KMS-11 (cell line): ENCODE results near the gene SUDS3.

Experiments used
- H2AFZ ChIP-seq: fragments of 200-600 bp; sonication (generic); 2 replicates; pipeline ENCODE4 v1.6.1; 2016; ENCODE audit warnings: antibody characterized with exemption, mixed run types, low read depth
- H3K27ac ChIP-seq: fragments of 200-600 bp; sonication (generic); 2 replicates; pipeline ENCODE4 v1.6.1; 2016; ENCODE audit warnings: mild to moderate bottlenecking, mixed run types
- H3K27me3 ChIP-seq: fragments of 200-600 bp; sonication (generic); 2 replicates; pipeline ENCODE4 v1.6.1; 2017; ENCODE audit warnings: mild to moderate bottlenecking, low read depth, mixed run types, moderate library complexity; ENCODE audit not compliant: insufficient read depth
- H3K36me3 ChIP-seq: fragments of 200-600 bp; sonication (generic); 2 replicates; pipeline ENCODE4 v1.6.1; 2017; ENCODE audit warnings: mild to moderate bottlenecking, mixed run types; ENCODE audit not compliant: insufficient read depth
- H3K4me1 ChIP-seq: fragments of 200-600 bp; sonication (generic); 2 replicates; pipeline ENCODE4 v1.6.1; 2016; ENCODE audit warnings: mild to moderate bottlenecking, low read depth, mixed run types; ENCODE audit not compliant: poor library complexity, severe bottlenecking
- H3K4me2 ChIP-seq: fragments of 200-600 bp; sonication (generic); 2 replicates; pipeline ENCODE4 v1.7.0; 2016; ENCODE audit warnings: mild to moderate bottlenecking, mixed run types
- H3K4me3 ChIP-seq: fragments of 200-600 bp; sonication (generic); IDR thresholded peaks from 2 replicates; pipeline ENCODE4 v1.6.1; 2017; ENCODE audit warnings: low read depth, low read length, mixed read lengths; ENCODE audit not compliant: insufficient read depth
- H3K79me2 ChIP-seq: fragments of 200-600 bp; sonication (generic); 2 replicates; pipeline ENCODE4 v1.6.1; 2016; ENCODE audit warnings: low read depth, mixed run types; ENCODE audit not compliant: insufficient read depth
- H3K9ac ChIP-seq: fragments of 200-600 bp; sonication (generic); 2 replicates; pipeline ENCODE4 v1.6.1; 2016; ENCODE audit warnings: mild to moderate bottlenecking, mixed run types
- H4K20me1 ChIP-seq: fragments of 200-600 bp; sonication (generic); 2 replicates; pipeline ENCODE4 v1.6.1; 2016; ENCODE audit warnings: mild to moderate bottlenecking, mixed run types; ENCODE audit not compliant: insufficient read depth
- TF ChIP-seq, protein P1 (sequence below): fragments of 200-600 bp; sonication (generic); conservative IDR thresholded peaks from 2 replicates; pipeline ENCODE4 v1.6.1; 2017; ENCODE audit warnings: low read depth, mild to moderate bottlenecking, antibody characterized with exemption, low read length, moderate library complexity, mixed read lengths

SUDS3 gene

GRCh38 chr12:118391424-118391823 lies 15.1 kb downstream of the SUDS3 start:
- H3K4me1 ChIP-seq: no peaks in the 10 kb centered on the region
- no peaks in the 10 kb centered on the region for H3K36me3 ChIP-seq

DNA sequence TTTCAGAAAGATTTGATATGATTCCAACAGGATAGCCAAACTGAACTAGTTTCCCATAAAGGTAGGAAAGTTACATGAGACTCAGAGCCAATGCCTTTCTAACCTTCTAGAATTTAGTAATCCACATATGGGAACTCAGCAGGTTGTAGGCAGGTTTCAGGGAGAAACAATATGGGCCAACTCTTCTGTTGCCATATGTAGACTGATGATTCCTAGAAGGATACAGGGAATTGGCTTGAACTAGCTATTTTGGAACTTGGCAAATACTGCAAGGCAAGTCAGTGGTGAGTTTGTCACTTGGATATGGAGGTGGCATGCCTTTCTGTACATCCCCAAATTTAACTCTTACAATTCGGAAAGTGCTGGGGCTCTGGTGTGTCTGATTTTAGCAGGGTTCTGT lies 15.5 kb downstream of the SUDS3 start:
- Histone ChIP-seq H4K20me1 (no peaks in the 10 kb centered on the region), H3K4me3 (no peak overlapping the region), H3K27ac (no peak overlapping the region), H3K79me2 (no peaks in the 10 kb centered on the region), H2AFZ (no peak overlapping the region), H3K27me3 (no peaks in the 10 kb centered on the region), H3K9ac (no peak overlapping the region), H3K4me1 (no peaks in the 10 kb centered on the region), H3K4me2 (no peak overlapping the region), H3K36me3 (no peaks in the 10 kb centered on the region)
- TF ChIP-seq, protein P1, sequence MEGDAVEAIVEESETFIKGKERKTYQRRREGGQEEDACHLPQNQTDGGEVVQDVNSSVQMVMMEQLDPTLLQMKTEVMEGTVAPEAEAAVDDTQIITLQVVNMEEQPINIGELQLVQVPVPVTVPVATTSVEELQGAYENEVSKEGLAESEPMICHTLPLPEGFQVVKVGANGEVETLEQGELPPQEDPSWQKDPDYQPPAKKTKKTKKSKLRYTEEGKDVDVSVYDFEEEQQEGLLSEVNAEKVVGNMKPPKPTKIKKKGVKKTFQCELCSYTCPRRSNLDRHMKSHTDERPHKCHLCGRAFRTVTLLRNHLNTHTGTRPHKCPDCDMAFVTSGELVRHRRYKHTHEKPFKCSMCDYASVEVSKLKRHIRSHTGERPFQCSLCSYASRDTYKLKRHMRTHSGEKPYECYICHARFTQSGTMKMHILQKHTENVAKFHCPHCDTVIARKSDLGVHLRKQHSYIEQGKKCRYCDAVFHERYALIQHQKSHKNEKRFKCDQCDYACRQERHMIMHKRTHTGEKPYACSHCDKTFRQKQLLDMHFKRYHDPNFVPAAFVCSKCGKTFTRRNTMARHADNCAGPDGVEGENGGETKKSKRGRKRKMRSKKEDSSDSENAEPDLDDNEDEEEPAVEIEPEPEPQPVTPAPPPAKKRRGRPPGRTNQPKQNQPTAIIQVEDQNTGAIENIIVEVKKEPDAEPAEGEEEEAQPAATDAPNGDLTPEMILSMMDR: no peak

More at GRCh38 chr12:118391424-118391823, 15.1 kb downstream of the SUDS3 start:
- no peak overlapping the region for H3K9ac ChIP-seq
- H3K79me2 ChIP-seq: no peaks in the 10 kb centered on the region
- no peaks in the 10 kb centered on the region for H4K20me1 ChIP-seq
- H2AFZ ChIP-seq: no peak overlapping the region
- TF ChIP-seq, protein P1: no peak
- no peak overlapping the region for H3K27ac ChIP-seq
- no peak overlapping the region for H3K4me3 ChIP-seq
- H3K4me2 ChIP-seq: no peak overlapping the region
- H3K27me3 ChIP-seq: no peaks in the 10 kb centered on the region

DNA sequence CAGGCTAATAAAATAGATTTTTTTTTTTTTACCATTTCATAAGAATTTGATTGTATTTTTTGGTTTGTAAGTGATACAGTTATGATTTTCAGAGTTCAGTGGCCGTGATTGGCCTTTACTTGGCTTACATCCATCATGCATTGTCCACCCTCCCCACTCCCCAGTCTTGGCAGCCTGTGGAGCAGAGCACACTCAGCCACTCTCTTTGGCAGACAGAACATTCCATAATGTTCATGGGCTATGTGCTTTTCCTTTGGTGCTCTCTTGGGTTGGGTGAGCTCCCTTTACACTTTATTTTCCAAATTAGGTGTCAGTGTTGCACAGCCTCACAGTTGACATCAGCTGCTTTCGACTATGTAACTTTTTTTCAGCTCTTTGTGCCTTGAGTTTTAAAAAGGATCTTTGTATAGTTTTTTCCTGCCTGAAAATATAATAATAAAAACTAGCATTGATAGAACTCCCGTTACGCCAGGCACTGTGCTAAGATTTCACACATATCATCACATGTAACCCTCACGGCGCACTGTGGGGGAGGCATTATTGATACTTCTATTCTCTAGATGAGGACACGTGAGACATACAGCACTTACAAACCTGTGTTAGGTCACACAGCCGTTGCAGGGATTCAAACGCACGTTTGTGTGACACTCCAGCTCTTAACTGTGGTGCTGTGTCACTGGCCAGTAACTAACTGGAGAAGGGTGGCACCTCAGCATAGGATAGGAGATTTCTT lies 21.5 kb downstream of the SUDS3 start:
- Histone ChIP-seq H3K9ac (no peak overlapping the region), H3K27ac (no peak overlapping the region), H4K20me1 (no peaks in the 10 kb centered on the region), H3K79me2 (no peaks in the 10 kb centered on the region), H3K4me2 (no peak overlapping the region), H3K36me3 (no peaks in the 10 kb centered on the region), H3K4me1 (no peaks in the 10 kb centered on the region), H2AFZ (no peak overlapping the region), H3K4me3 (no peak overlapping the region), H3K27me3 (no peaks in the 10 kb centered on the region)
- TF ChIP-seq, protein P1: no peak

DNA sequence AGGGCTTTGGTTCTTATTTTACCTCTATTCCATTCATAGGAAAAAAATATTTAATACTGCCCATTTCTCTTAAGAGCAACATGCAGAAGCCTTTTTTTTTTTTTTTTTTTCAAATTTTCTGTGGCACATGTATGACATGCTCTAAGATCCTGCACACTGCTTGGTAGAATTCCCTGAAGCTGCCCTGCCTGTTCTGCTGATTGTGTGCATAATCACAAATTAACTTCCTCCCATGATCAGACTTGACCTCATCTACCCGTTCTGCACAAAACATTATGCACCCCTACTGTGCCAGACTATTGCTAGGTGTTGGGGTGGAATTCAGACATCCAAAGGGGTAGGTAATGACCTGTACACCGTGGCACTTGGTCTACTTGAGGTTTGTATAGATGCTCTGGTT lies 22.2 kb downstream of the SUDS3 start:
- TF ChIP-seq, protein P1: no peak
- Histone ChIP-seq H2AFZ (no peak overlapping the region), H3K9ac (no peak overlapping the region), H3K4me1 (no peaks in the 10 kb centered on the region), H4K20me1 (no peaks in the 10 kb centered on the region), H3K36me3 (no peaks in the 10 kb centered on the region), H3K4me2 (no peak overlapping the region), H3K27me3 (no peaks in the 10 kb centered on the region), H3K27ac (no peak overlapping the region), H3K79me2 (no peaks in the 10 kb centered on the region), H3K4me3 (no peak overlapping the region)
